ENCODE measurements around the gene KIF18B.

KIF18B gene

DNA sequence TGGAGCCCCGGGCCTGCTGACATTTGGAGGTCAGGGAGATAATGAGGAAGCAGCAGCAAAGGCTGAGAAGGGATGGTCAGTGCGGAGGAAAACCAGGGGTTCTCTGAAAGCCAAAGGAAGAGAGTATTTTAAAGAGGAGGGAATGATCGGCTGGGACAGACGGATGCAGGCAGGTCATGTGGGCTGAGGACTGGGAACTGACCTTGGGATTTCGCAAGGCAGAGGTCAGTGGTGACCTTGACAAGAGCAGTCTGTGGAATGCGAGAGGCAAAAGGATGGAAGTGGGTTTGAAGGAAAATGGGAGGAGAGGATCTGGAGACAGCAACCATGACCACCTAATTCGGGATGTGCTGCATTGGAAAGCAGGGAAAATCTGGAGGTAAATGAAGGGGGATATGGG, 58.6 kb downstream of the KIF18B start:
- in situ Hi-C loops (cut with MboI; ENCODE audit: low pct_unique_long_range_greater_than_20kb, low sequenced_read_pairs, unreplicated experiment), result no loop called here
- TF ChIP-seq, protein P1, sequence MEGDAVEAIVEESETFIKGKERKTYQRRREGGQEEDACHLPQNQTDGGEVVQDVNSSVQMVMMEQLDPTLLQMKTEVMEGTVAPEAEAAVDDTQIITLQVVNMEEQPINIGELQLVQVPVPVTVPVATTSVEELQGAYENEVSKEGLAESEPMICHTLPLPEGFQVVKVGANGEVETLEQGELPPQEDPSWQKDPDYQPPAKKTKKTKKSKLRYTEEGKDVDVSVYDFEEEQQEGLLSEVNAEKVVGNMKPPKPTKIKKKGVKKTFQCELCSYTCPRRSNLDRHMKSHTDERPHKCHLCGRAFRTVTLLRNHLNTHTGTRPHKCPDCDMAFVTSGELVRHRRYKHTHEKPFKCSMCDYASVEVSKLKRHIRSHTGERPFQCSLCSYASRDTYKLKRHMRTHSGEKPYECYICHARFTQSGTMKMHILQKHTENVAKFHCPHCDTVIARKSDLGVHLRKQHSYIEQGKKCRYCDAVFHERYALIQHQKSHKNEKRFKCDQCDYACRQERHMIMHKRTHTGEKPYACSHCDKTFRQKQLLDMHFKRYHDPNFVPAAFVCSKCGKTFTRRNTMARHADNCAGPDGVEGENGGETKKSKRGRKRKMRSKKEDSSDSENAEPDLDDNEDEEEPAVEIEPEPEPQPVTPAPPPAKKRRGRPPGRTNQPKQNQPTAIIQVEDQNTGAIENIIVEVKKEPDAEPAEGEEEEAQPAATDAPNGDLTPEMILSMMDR (IDR thresholded peaks at IDR 0.05; ENCODE audit: extremely low read depth, insufficient read depth, missing control alignments), result no peak
- DNase-seq (ENCODE audit: low spot score), result no peak

DNA sequence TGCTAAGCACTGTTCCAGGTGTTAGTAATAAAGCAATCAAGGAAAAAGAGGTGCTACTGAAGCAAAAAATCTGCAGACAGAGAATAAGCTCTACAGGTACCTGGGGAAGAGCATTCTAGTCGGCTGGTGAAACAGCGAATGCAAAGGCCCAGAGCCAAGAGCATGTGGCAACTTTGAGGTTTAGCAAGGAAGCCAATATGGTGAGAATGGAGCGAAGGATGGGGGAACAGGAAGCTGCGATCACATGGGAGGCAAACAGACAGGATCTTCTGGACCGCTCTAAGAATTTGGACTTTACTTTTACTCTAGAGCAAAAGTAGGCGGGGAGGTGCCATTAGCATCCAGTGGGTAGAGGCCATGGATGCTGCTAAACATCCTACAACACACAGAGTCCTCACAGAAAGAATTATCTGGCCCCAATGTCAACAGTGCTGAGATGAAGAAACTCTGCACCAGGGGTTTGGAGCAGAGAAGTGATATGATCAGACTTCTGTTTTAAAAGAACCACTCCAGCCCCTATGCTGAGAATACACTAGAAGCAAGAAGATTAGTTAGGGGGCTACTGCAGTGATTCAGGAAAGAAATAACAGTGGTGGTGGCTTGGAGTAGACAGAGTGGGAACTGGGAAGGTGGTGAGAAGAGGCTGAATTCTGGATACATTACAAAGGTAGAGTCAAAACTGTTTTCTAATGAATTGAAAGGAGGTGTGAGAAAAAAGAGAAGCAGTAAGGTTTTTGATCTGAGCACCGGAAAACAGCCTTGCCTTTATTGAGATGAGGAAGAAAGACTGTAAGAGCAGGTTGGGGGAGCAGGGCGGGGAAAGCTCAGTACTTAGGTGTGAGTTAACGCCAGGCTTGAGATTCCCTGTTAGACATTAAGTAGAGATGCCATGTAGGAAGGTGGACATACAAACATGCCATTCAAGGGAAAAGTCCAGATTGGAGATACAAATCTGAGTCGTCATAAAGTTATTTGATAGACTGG, 59.3 kb downstream of the KIF18B start:
- in situ Hi-C loops (cut with MboI; ENCODE audit: low pct_unique_long_range_greater_than_20kb, low sequenced_read_pairs, unreplicated experiment), result no loop called here
- no peak for DNase-seq (ENCODE audit: low spot score)

DNA sequence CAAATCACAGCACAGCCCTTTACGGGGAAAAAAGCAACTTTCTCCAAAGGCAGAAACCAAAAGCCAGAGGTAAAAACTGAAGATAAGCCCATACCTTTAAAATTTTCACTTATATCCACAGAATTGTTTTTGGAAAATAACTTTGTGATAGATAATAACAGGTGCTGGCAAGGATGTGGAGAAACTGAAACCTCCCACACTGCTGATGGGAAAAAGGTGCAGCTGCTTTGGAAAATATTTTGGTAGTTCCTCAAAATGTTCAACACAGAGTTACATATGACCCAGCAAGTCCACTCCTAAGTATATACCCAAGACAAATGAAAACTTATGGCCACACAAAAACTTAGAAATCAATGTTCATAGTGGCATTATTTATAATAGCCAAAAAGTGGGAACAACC, 60.6 kb downstream of the KIF18B start:
- no peak for DNase-seq (ENCODE audit: low spot score)
- in situ Hi-C loops (cut with MboI; ENCODE audit: low pct_unique_long_range_greater_than_20kb, low sequenced_read_pairs, unreplicated experiment), result no loop called here
- TF ChIP-seq, protein P1 (IDR thresholded peaks at IDR 0.05; ENCODE audit: extremely low read depth, insufficient read depth, missing control alignments), result no peak

More for the DNA sequence above, 59.3 kb downstream of the KIF18B start:
- TF ChIP-seq, protein P1 (IDR thresholded peaks at IDR 0.05; ENCODE audit: extremely low read depth, insufficient read depth, missing control alignments), result no peak

DNA sequence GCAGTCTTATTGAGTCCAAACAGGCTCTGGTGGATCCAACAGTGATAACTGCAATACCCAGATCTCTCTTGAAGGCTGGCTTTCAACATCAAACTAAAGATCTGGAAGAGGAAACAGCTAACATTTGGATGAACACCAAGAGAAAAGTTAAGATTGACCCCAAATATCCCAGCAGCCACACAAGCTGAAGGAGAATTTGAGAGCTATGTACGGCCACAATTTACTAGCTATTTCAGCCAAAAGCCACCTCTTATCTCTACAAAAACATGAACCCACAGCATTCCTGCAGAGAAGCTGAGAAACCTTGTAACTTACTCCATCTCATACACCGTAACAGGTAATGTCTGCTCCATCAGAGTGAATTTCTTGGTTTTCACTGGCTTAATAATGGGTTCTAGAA, 62.6 kb downstream of the KIF18B start:
- DNase-seq (ENCODE audit: low spot score), result no peak
- TF ChIP-seq, protein P1 (IDR thresholded peaks at IDR 0.05; ENCODE audit: extremely low read depth, insufficient read depth, missing control alignments), result no peak
- in situ Hi-C loops (cut with MboI; ENCODE audit: low pct_unique_long_range_greater_than_20kb, low sequenced_read_pairs, unreplicated experiment), result no loop called here

DNA sequence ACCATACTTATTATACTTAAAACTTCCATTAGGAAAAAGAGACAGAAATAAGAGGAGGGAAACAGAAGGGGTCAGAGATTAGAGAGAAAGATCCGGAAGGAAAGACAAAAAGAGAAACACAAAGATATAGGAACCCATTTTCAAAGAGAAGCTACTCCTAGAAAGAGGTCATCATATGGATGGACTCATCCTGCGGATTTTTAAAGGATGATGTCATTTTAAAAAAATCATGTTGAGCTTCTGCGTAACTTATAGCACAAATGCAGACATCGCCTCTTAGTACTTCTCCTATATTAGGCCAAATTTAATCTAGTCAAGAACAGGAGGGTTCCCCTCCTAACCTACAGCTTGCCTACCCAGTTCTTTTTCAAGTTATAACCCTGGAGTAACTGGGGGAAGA, 66.4 kb downstream of the KIF18B start:
- in situ Hi-C loops (cut with MboI; ENCODE audit: low pct_unique_long_range_greater_than_20kb, low sequenced_read_pairs, unreplicated experiment), result no loop called here
- TF ChIP-seq, protein P1 (IDR thresholded peaks at IDR 0.05; ENCODE audit: extremely low read depth, insufficient read depth, missing control alignments), result no peak
- no peak for DNase-seq (ENCODE audit: low spot score)

DNA sequence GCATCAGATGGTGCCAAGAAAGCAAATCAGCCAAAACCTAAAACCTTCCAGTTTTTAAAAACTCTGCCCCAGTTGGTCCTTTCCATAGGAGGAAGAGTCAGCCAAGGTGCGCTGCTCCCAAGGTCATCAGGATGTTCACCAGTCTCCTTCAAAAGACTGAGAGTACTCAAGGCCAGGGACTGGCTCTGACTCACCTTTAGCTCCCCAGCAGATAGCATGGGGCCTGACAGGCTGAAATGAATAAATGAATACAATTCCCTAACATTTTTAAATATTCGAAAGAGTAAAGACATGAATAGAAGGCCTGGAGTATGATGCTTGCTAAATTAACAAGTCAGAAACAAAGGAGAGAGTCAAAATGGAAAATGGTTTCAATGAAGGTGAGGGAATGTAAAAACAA, 67.5 kb downstream of the KIF18B start:
- in situ Hi-C loops (cut with MboI; ENCODE audit: low pct_unique_long_range_greater_than_20kb, low sequenced_read_pairs, unreplicated experiment), result no loop called here
- TF ChIP-seq, protein P1 (IDR thresholded peaks at IDR 0.05; ENCODE audit: extremely low read depth, insufficient read depth, missing control alignments), result no peak
- DNase-seq (ENCODE audit: low spot score), result no peak
